ENCODE results near the gene CD6.
A peak's percentile ranks its signal among the peaks of the same experiment; 100 is the strongest.

Gene CD6

DNA sequence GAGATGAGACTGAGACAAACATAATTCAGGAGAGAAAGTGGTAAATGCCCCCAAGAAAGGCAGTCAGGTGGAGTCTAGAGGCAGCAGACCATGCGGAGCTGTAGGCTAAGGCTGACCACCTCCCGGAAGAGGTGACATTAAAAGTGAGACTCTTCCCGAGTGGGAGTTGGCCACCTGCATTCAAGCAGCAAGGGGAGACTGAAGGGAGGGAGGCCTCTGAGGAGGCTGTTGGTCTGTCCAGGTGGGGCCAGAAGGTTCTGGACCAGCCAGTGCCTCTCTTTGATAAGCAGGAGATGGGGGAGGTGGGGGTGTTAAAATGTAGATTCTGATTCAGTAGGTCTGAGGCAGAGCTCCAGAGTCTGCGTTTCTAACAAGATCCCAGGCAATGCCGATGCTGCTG, 37.5 kb downstream of the CD6 start:
- no peaks in the 10 kb centered on the region for H3K9me3 ChIP-seq (ENCODE audit: control insufficient read depth, insufficient read depth, low read depth, low read length)
- no peaks in the 10 kb centered on the region for H3K36me3 ChIP-seq (ENCODE audit: control insufficient read depth in 2 of 2, insufficient read depth in 1 of 2, low read length in 2 of 2)
- ChIA-PET POLR2A (no interaction called here), CTCF (no interaction called here)
- 0 out of 2 replicates have a peak, but pooled peaks cover 2% of the 10 kb centered on the region for H3K4me1 ChIP-seq (ENCODE audit: control insufficient read depth, insufficient read depth, low read length)
- no peak overlapping the region for H3K4me3 ChIP-seq (ENCODE audit: low read depth, low read length)
- TF ChIP-seq ZNF132 (tag by site-specific recombination; IDR thresholded peaks at IDR 0.05; ENCODE audit: borderline replicate concordance) (no peak), GFI1B (tag by site-specific recombination; IDR thresholded peaks at IDR 0.05) (no peak)
- no peak overlapping the region for H3K27ac ChIP-seq (ENCODE audit: extremely low read depth, low read depth, low read length)

GRCh38 chr11:61009392-61010275, 38.2 kb downstream of the CD6 start:
- H3K4me3 ChIP-seq (ENCODE audit: low read depth, low read length): no peak overlapping the region
- POLR2A ChIA-PET: no interaction called here
- H3K36me3 ChIP-seq (ENCODE audit: control insufficient read depth in 2 of 2, insufficient read depth in 1 of 2, low read length in 2 of 2): no peaks in the 10 kb centered on the region
- H3K9me3 ChIP-seq (ENCODE audit: control insufficient read depth, insufficient read depth, low read depth, low read length): no peaks in the 10 kb centered on the region
- CTCF ChIA-PET: no interaction called here
- no peak for TF ChIP-seq ZNF654 (tag by site-specific recombination; IDR thresholded peaks at IDR 0.05; ENCODE audit: low read depth)
- TF ChIP-seq, protein P1, sequence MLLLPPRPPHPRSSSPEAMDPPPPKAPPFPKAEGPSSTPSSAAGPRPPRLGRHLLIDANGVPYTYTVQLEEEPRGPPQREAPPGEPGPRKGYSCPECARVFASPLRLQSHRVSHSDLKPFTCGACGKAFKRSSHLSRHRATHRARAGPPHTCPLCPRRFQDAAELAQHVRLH (tag by site-specific recombination; IDR thresholded peaks at IDR 0.05): no peak
- TF ChIP-seq ZNF624 (tag by site-specific recombination; IDR thresholded peaks at IDR 0.05): no peak
- TF ChIP-seq, protein P2, sequence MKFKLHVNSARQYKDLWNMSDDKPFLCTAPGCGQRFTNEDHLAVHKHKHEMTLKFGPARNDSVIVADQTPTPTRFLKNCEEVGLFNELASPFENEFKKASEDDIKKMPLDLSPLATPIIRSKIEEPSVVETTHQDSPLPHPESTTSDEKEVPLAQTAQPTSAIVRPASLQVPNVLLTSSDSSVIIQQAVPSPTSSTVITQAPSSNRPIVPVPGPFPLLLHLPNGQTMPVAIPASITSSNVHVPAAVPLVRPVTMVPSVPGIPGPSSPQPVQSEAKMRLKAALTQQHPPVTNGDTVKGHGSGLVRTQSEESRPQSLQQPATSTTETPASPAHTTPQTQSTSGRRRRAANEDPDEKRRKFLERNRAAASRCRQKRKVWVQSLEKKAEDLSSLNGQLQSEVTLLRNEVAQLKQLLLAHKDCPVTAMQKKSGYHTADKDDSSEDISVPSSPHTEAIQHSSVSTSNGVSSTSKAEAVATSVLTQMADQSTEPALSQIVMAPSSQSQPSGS (tag by site-specific recombination; IDR thresholded peaks at IDR 0.05; ENCODE audit: low read depth): no peak
- no peak for TF ChIP-seq ZNF48 (tag by site-specific recombination; IDR thresholded peaks at IDR 0.05)
- no peak for TF ChIP-seq ZIC2 (tag by site-specific recombination; IDR thresholded peaks at IDR 0.05)
- TF ChIP-seq ZNF292 (tag by site-specific recombination; IDR thresholded peaks at IDR 0.05; ENCODE audit: borderline replicate concordance, low read depth): no peak
- no peak for TF ChIP-seq ZNF513 (tag by site-specific recombination; IDR thresholded peaks at IDR 0.05)
- no peaks in the 10 kb centered on the region for H3K4me1 ChIP-seq (ENCODE audit: control insufficient read depth, insufficient read depth, low read length)
- H3K27ac ChIP-seq (ENCODE audit: extremely low read depth, low read depth, low read length): no peak overlapping the region

- no peaks in the 10 kb centered on the region for H3K9me3 ChIP-seq (ENCODE audit: control insufficient read depth, insufficient read depth, low read depth, low read length)
- no peak for TF ChIP-seq ZNF501 (tag by site-specific recombination; IDR thresholded peaks at IDR 0.05)
- TF ChIP-seq, protein P3, sequence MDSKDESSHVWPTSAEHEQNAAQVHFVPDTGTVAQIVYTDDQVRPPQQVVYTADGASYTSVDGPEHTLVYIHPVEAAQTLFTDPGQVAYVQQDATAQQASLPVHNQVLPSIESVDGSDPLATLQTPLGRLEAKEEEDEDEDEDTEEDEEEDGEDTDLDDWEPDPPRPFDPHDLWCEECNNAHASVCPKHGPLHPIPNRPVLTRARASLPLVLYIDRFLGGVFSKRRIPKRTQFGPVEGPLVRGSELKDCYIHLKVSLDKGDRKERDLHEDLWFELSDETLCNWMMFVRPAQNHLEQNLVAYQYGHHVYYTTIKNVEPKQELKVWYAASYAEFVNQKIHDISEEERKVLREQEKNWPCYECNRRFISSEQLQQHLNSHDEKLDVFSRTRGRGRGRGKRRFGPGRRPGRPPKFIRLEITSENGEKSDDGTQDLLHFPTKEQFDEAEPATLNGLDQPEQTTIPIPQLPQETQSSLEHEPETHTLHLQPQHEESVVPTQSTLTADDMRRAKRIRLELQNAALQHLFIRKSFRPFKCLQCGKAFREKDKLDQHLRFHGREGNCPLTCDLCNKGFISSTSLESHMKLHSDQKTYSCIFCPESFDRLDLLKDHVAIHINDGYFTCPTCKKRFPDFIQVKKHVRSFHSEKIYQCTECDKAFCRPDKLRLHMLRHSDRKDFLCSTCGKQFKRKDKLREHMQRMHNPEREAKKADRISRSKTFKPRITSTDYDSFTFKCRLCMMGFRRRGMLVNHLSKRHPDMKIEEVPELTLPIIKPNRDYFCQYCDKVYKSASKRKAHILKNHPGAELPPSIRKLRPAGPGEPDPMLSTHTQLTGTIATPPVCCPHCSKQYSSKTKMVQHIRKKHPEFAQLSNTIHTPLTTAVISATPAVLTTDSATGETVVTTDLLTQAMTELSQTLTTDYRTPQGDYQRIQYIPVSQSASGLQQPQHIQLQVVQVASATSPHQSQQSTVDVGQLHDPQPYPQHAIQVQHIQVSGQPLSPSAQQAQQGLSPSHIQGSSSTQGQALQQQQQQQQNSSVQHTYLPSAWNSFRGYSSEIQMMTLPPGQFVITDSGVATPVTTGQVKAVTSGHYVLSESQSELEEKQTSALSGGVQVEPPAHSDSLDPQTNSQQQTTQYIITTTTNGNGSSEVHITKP (tag by site-specific recombination; IDR thresholded peaks at IDR 0.05): peak; percentile 65
Observed at GRCh38 chr11:61010466-61011228, 39.2 kb downstream of the CD6 start.

More at GRCh38 chr11:61010466-61011228, 39.2 kb downstream of the CD6 start:
- H3K4me3 ChIP-seq (ENCODE audit: low read depth, low read length): no peak overlapping the region
- H3K27ac ChIP-seq (ENCODE audit: extremely low read depth, low read depth, low read length): no peak overlapping the region
- no peaks in the 10 kb centered on the region for H3K36me3 ChIP-seq (ENCODE audit: control insufficient read depth in 2 of 2, insufficient read depth in 1 of 2, low read length in 2 of 2)
- no peaks in the 10 kb centered on the region for H3K4me1 ChIP-seq (ENCODE audit: control insufficient read depth, insufficient read depth, low read length)
- CTCF ChIA-PET: interaction anchor here (0.6 kb wide), 1 partner anchor 374 kb away, joined by 4 read pairs; no protein-coding TSS in a partner anchor
- POLR2A ChIA-PET: no interaction called here

All from HEK293 (cell line).